HG03571 (cell line): Measurements from ENCODE around the gene VSIG2.
A peak's percentile ranks its signal among the peaks of the same experiment; 100 is the strongest.

ENCODE experiments used
- ATAC-seq: cut with Tn5 transposase; IDR thresholded peaks from one replicate; pipeline ENCODE4 v1.9.1; 2021; ENCODE audit not compliant: unreplicated experiment

The VSIG2 gene

DNA sequence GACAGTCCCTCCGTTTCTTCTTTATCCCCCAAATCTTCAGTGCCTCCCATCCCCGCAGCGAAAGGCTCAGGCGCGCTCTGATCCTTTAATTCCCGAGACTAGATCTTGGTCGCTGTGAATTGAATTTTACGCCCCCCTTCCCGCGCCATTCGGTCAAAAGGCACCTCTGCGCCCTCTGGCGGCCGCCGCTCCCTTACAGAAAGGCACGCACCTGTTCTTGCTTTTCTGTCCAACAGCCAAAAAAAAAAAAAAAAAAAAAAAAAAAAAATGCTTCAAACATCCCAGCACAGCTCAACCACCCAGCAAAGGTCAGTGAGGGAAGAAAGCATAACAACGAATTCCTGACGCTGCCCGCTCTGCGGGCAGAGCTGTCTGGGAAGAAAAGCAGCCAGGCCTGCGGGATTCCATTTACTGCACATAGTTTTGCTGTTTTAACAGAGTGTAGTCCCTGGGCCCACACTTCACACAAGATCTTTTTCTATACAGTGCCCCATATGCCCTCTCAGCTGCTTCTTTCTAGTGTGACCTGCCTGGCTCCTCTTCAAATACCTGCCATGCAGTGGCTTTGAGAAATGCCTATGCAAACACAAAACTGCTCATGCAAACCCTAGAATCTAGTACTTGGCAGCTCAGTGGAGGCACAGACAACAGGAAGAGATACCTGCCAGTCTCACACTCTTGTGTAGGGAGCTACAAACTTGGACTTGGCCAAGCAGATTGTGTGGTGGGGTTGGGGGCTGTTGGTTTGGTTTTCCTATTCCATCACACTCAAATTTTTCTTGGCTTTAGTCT lies 11.3 kb upstream of the VSIG2 start:
- ATAC-seq, result no peak

DNA sequence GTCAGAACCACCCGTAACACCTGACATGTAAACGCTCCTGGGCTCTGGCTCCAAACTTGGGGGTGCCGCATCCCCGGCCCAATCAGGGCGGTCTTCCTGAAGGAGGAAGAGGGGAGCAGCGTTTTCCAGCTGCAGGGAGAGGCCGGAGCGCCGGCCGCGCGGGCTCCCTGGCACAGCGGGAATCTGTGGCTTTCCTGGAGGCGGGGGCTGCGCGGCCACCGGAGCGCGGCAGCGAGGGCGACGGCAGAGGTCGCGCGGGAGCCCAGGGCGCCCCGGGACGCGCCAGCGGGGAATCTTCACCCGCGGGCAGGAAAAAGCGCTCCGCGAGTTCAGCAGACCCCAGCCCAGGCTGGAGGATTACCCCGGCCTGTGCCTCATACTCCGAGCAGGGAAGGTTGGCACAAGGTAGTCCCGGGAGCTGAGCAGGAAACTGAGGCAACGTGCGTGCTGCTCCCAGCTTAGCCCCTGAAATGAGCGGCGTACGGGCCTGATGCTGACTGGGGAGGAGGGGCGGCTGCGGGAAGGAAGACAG lies 10.6 kb upstream of the VSIG2 start:
- ATAC-seq, result peak; percentile 3

DNA sequence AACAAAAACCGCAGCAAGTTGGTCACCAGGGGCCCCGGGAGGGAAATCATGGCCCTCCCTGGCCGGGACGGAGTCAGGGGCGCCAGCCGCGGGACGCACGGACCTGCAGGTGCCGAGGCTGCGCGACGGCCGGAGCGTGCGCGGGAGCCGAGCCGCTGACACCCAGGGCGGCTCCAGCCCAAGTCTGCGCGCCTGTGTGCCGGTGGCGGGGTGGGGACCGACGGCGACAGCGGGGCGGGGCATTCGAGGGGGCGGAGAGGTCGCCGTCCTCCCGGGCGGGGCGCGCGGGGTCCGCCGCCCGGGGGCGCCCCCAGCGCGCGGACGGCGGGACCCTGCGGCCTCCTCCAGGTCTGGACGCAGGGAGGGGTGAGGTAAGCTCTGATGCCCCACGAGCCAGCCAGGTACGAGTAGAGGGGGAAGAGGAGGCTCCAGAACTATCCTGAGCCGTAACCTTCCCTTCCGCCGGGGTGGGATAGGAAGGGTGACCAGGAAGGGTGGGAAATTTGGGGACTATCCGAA lies 10.1 kb upstream of the VSIG2 start, which contains the start of gene ESAM:
ESAM (minus strand) TSS at position 186 of the 519 bp plus-strand sequence; CDS start at position 50, 136 bp downstream.
- ATAC-seq, result peak; percentile 48

DNA sequence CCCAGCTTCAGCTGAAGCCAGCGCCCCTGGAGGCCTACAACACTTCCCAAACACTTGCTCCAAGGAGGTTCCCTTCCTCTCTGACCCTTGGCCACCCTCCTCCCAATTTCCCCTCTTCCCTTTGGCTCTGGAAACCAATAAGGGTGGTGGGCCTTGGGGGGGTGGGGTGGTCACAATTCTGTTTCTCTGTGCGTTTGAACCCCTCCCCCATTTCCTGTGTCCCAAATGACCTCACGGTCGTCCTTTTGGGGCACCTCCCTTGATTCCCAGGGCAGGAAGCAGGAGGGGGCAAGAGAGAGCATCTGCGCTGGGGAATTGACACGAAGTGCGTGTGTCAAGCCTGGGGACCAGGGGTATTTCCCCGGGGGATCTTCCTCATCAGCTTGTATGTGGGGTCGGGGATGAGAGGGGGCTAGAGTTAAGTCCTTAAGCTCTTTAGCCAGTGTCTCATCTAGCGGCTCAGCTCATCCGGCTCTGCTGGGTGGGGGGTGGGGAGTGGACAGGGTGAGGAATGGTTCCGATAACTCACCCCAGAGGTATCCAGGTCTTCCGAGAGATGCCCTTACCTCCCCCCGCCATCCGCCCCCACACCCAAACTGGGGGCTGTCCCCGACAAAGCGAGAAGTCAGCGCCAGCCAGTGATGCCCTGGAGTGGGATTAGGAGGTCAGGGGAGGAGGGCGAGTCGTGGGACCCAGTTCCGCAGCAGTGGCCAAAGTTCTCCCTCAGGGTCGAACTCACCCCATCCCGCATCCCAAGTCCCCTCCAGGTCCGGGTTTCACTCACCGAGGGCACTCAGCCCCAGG lies 9.4 kb upstream of the VSIG2 start:
- no peak for ATAC-seq

DNA sequence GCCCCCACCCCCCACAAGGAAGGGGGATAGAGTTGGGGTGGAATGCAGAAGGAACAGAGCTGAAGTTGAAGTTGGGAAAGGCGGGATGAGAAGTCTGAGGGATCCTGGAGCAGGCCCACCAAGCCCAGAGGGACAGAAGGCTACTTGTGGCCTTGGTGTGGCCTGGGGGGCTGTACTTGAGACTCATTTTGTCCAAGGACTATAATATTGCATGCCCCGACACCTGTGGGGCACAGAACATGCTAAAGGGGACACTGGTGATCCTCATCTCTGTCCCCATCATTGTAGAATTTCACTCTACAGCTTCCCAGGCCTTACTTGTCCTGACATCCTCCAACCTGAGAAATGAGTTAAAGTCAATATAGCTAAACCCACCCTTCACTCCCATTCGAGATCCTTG lies 8.8 kb upstream of the VSIG2 start:
- ATAC-seq, result no peak

DNA sequence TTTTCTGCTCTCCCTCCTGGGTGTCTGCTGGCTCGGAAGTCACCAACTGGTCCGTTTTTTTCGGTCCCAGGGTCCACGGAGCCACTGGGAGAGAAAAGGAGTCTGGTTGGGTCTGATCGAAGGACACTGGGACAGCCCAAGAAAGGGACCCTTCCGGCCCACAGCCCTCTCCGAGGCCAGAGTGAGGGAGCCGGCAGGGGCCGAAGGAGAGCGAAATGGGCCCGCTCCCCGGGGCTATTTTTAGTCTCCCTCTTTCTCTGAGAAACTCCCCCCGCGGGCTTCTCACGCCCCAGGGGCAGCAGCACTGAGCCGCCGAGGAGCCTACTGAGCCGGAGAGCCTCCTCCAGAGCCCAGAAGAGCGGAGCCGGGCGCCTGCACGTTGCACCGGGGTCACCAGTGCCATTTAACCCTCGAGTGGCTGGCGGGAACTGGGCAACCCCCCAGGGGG lies 8.2 kb upstream of the VSIG2 start:
- ATAC-seq, result peak; percentile 42

DNA sequence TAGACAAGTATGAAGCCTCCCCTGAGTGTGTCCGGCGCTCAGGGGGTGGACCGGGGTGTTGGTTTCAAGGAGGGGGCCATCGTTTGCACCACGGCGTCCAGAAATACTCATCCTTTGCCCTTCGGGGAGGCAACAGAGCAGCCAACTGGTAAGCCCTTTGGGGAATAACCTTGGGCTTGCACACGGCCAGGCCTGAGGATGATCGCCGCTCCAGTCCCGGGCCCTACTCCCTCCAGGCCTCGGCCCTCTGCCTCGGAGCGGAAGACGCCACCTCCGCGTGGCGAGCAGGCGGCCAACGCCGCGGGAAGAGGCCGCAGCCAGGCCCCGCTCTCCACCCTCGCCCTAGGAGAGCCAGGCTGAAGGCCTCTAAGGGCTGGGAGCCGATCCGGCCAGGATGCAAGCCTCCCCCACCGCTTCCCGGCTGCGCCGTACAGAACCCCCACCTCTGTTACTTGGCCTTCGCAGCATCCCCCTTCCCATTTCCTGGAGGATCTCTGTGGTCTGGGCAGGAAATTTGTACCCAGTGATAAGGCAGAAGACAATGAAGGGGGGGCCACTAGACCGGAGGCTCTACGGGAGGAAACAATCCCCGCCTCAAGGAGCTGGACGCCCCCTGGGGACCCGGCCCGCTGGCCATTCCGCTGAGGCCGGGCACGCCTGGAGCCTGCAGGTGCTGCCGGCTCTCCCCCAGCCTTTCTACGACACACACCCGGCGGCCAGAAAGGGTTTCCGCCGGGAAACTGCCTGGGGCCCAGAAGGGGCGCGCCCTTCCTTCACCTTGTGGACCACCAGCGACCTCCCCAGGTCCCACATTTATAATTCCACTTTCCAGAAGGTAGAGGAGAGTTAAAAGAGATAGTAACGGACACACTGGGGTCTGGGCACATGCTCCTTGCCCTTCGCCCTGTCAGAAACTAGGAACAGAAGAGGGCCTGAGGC lies 7.5 kb upstream of the VSIG2 start:
- ATAC-seq, result no peak

DNA sequence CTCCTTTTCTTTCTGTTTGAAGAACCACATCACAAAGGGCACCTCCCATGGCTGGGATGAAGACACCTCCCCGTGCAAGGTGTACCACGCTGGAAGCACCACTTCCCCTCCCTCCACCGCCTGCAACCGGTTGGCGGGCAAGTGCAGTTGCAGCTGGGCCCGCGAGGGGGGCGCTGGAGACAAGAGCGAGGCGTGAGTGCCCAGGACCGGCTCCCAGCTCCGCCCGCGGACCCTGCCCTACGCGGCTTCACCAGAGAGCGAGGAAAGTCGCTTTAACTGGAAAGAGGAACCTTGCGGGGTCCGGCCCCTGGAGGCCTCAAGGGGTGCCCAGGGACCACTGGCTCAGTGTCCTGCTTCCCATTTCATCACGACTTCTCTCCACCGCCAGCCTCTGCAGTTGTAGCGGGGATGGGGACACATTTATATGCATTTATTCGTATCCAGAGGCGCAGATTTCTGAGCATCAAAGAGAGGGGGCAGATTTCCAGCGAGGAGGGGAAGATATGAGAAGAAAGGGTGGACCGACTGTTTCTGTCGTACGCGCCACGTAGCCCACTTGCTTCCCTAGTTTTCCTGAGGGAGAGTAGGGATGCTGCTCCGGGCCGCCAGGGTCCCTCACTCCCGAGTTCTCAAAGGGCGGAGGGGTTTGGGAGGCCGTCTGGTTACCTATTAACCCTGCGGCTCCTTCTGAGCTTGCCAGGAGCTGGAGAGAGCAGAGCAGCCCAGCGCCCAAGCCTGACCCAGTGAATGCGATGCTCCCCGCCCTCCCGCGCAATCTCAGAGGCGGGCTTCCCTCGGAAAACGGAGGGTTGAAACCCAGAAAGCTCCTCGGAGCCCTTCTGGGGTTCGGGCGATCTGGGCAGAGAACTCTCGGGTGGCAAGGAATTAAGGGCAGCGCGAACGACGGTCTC lies 6.6 kb upstream of the VSIG2 start:
- ATAC-seq, result peak; percentile 44

DNA sequence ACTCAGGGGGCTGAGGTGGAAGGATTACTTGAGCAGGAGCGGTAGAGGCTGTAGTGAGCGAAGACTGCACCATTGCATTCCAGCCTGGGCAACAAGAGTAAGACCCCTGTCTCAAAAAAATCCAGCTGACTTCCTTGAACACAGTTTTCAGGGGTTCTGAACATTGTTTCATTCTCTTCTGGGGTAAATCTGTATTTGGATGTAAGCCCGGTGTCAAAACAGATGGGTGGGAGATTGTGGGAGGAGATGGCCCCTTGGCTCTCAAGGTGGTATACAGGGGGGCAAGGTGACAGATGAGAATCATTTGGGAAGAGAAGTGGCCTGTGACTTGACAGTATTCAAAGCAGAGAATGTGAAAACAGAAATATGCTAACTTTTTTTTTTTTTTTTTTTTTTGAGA lies 5.3 kb upstream of the VSIG2 start:
- ATAC-seq, result no peak

DNA sequence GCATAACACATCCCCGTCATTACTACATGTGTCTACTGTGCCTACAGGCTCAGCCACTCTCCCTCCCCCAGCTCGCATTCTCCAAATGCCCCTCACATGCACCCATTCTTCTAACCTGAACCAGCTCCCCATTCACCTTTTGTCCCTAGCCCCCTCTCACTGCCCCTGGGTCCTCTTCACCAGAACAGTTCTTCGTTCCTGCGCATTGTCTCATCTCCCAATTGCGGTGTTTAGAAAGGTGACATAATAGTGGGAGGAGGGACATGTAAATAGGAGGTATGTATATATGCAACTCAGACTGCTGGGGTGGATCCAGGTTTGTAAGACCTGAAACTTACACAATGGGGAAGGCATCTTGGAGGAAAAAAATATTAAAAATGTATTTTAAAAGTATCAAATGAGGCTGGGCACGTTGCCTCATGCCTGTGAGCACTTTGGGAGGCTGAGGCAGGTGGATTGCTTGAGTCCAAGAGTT lies 4.7 kb upstream of the VSIG2 start:
- no peak for ATAC-seq

DNA sequence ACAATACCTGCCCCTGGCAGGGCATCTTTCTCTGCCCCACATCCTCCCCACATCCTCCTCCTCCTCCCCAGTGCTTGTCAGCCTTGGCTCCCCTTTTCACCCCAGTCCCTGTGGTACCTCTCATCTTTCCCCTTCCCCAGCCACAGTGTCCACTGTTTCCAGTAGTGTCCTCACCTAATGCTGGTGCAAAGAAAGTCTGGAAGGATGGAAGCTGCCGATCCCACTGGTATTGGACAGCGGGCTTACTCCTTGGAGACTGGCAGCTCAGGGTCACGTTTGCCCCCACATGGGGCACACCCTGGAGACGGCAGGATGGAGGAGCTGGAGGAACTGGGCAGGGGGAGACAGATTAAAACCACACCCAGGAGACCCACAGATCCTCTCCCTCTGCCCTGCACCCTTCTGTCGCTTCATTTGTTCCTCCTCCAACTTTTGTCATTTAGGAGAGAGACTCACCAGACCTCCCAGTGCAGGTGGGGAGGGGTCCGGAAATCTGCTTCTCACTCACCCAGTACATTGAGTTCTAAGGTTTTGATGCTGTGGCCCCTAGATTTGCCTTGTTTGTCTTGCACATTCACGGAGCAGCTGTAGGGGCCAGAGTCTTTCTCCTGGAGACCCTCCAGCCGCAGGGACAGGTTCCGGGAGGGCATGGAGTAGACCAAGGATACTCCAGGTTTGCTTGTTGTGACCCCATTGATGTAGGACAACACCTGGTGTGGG lies 4.1 kb upstream of the VSIG2 start:
- ATAC-seq, result no peak

DNA sequence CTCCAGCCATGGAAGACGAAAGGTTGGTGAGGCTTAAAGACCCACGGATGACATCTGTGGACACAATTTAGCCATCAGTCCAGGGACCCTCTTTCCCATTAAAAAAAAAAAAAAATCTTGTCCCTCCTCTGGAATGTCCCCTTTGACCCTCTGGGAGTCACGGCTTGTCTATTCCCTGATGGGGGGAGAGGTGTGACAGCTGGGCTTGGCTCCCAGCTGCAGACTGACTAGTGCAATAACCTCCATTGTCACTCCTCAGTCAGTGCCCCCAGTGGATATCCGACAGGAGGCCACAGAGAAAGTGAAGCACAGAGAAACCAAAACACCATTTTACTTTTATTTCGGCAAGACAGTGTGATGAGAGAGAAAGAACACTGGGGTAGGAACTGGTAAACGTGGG lies 2.7 kb upstream of the VSIG2 start:
- no peak for ATAC-seq

DNA sequence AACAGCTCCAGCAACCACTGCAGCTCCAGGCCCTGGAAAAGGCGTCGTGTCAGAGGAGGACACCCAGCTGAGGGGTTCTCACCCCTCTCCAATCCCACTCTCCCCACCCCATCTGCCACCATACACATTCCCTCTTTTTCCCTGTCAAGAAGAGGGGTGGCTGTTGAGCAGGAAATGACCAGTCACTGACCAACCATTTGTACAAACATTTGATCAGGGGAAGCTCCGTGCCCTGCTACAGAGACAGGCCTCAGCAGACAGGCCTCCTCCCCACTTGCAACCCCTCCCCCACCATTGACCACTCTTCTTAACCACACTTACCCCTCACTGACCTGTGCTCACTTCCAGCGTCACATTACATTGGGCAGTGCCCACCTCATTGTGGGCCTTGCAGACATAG lies 2.3 kb upstream of the VSIG2 start:
- ATAC-seq, result no peak

DNA sequence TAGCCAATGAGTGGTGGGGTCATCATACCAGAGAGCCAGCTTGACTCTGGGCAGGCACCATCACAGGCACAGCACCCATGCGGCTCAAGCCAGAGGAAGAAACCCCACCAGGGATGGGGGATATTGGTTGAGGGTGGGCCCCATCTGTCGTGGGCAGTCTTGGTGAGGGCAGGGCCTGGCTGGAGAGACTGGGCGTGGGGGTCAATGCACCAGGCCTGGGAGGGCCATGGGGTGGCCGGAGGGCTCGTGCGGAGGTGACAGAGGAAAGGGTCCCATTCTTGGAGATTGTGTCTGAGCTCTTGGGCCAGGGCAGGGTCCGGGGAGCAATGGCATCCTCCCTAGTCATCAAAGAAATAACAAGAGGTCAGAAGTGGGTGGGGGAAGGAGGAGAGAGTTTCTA lies 1.6 kb upstream of the VSIG2 start:
- ATAC-seq, result no peak

DNA sequence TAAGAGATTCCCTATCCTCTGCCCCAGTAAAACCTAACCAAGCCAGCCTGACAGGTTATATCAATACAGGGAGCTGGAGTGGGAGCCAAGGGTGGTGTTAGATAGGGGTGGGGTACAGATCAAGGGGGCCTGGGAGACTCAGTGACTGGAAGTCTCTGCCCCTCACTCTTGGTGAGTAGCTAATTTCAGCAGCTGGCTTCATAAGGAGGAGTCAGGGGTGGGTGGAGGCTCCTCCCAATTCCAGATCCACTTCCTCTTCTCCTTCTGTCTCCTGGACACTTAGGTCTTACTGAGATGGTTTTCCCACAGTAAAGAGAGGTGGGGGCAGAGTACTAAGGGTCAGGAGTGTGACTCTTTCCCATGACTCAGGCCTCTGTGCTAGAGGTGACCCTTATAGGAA lies 1.1 kb upstream of the VSIG2 start:
- ATAC-seq, result no peak

DNA sequence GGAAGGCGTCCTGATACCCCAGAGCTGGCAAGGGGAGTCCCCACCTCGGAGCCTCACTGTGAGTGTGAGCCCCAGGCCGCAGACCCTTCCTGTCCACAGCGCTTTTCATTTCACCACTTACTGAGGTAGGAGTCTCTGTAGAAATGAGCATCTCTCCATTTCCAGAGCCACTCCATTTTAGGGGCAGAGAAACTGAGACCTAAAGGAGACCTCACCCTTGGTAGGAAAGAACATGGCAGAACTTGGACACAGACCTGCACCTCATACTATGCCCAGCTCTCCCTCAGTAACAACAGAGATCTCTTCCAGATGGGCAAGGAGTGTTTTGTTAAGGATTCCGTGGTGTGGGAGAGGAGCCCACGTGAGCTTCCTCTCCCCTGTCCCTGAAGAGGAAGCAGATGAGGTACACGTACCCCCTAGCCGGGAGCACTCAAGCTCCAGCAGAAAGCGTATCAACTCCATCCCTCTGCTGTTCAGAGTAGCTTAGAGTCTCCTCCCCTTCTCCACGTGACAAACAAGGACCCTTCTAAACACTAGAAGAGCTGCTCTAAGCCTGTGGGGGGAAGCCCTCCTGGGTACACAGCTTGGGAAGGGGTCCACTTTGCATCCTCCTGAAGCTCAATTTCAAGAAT lies 532 bp upstream of the VSIG2 start:
- ATAC-seq, result no peak

DNA sequence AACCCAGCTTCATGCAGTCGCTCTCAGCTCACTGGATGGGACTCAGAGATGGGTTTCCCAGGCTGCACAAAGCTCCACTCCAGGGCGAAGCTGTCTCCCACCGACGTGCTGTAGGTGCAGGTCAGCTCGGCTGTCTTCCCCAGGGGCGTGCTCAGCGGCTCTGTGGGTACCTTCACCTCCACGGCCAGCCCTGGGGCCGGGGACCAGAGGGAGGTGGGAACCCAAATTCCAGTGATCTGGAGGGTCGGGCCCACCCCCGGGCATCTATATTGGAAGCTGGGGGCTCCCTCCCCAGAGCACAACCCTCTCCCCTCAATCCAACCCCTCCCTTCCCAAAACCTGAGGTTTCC lies 689 bp downstream of the VSIG2 start:
- no peak for ATAC-seq

DNA sequence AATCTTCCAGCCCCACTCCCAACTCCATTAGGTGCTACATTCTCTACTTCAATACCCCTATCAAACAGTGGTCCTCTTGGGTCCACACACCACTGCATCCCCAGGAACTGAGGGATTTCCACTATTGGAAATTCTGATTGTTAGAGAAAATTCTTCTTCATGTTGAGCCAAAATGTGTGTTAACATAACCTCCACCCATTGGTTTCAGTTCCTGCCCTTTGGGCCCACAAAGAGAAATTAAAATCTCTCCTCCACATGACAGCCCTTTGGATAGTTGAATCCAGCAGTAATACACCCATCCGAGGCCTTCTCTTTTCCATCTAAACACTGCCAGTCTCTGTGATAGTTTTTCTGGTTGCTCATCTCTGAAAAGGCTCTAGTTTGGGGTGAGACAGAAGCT lies 2.1 kb downstream of the VSIG2 start:
- no peak for ATAC-seq
